Activated naive CD8-positive, alpha-beta T cell treated with anti-CD3 and anti-CD28 coated beads, Interleukin-2, amount 10 ng/mL, durations not matched to agents 7 days and 5 days (primary cell): ENCODE data around the gene PEX26. TPM values are rescaled to one million over a fixed set of nuclear protein-coding genes. Genes with fewer than 3 reads are reported as not detected.
"Not testable (repeated sequence)": the region's sequence is repeated elsewhere in the genome, so short reads cannot be mapped to it uniquely, and the experiment has no call there.

ENCODE experiments used
- ATAC-seq: fragments of 150-1000 bp; cut with Tn5 transposase; one replicate; pipeline ENCODE4 v1.10.0; 2021; ENCODE audit warnings: low read depth, moderate library complexity
- POLR2A ChIA-PET: fragments of 350-600 bp; sonication (Branson Sonifier 250); formaldehyde crosslinking; loops from one replicate; lab custom pipeline; 2021; ENCODE audit warnings: antibody characterized with exemption; lab: Charles Lee
- DNase-seq: peaks from one replicate; pipeline ENCODE4 v3.0.0; 2021
- H3K27ac Mint-ChIP-seq: one replicate; pipeline ENCODE4 v1.8.0; 2022; ENCODE audit warnings: mild to moderate bottlenecking, mixed read lengths
- H3K27me3 Mint-ChIP-seq: one replicate; pipeline ENCODE4 v1.8.0; 2022; ENCODE audit warnings: mild to moderate bottlenecking, moderate library complexity, mixed read lengths
- H3K36me3 Mint-ChIP-seq: one replicate; pipeline ENCODE4 v1.8.0; 2021; ENCODE audit warnings: mild to moderate bottlenecking, mixed read lengths
- H3K4me1 Mint-ChIP-seq: one replicate; pipeline ENCODE4 v1.8.0; 2021; ENCODE audit warnings: mixed read lengths
- H3K4me3 Mint-ChIP-seq: one replicate; pipeline ENCODE4 v1.8.0; 2022; ENCODE audit warnings: mild to moderate bottlenecking, moderate library complexity, mixed read lengths
- H3K9me3 Mint-ChIP-seq: one replicate; pipeline ENCODE4 v1.8.0; 2021; ENCODE audit warnings: mixed read lengths
- total RNA-seq, 2 experiments: library from RNA; stranded (reverse); gene quantifications; one replicate each; pipeline ENCODE4 v1.2.3, GENCODE V29; 2021

Gene PEX26
- 10 to 100 TPM; 36.0 to 37.2 TPM for total RNA-seq

- Mint-ChIP-seq H3K4me3 (peak within 1 kb of the TSS; percentile 98), H3K36me3 (peaks cover 29% of the 10 kb centered on the region), H3K27me3 (no peaks in the 10 kb centered on the region), H3K9me3 (no peaks in the 10 kb centered on the region), H3K4me1 (peaks cover 44% of the 10 kb centered on the region), H3K27ac (peak within 1 kb of the TSS; percentile 99)
- POLR2A ChIA-PET: interaction anchor here (0.5 to 4.1 kb wide), 18 partner anchors 10 to 439 kb away, joined by 3 to 70 read pairs (median 4); partner anchors contain the start of genes BCL2L13 and USP18
- ATAC-seq (peak; percentile 98), DNase-seq (peak; percentile 91)
Observed at GRCh38 chr22:18077639-18078328, at the start of gene PEX26. Gene PEX26 (plus strand): TSS chr22:18077990. CDS start chr22:18078377, 387 bp downstream.

DNA sequence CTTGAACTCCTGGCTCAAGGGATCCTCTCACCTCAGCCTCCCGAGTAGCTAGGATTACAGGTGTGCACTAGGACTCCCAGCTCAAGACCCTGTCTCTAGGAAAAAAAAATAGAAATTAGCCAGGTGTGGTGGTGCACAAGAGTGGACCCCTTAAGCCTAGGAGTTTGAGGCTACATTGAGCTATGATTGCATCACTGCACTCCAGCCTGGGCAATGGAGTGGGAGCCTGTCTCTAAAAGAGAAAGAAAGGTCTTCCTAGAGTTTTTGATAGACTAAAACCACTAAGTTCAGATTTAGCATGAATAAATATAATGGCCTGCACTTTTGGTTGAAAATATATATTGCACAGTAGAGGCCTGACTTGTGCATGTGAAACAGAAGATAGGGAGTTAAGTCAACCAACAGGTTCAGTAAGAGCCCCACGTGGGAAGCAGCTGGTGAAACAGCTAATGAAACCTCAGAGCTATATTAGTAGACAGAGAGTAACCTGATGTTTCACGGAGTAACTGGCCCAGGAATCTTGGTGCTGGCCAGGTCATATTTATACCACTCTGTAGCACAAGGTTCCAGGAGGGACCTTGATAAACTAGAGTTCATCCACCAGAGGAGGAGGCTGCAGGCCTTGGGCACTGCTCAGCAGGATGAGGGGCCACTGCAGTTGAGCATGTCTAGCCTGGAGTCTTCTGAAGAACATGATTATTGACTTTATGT lies 48.8 kb upstream of the PEX26 start:
- POLR2A ChIA-PET: no interaction called here
- DNase-seq (no peak), ATAC-seq (no peak)
- H3K27ac Mint-ChIP-seq: no peak overlapping the region
- H3K9me3 Mint-ChIP-seq: no peaks in the 10 kb centered on the region
- H3K4me1 Mint-ChIP-seq: peaks cover 11% of the 10 kb centered on the region
- H3K27me3 Mint-ChIP-seq: peaks cover 50% of the 10 kb centered on the region
- H3K4me3 Mint-ChIP-seq: no peak overlapping the region
- no peaks in the 10 kb centered on the region for H3K36me3 Mint-ChIP-seq

- Mint-ChIP-seq H3K9me3 (no peaks in the 10 kb centered on the region), H3K4me3 (no peak overlapping the region), H3K36me3 (no peaks in the 10 kb centered on the region), H3K27ac (no peak overlapping the region), H3K4me1 (peaks cover 8% of the 10 kb centered on the region), H3K27me3 (peaks cover 46% of the 10 kb centered on the region)
- POLR2A ChIA-PET: no interaction called here
- DNase-seq (no peak), ATAC-seq (no peak)
Observed at GRCh38 chr22:18029686-18030267, 48.0 kb upstream of the PEX26 start.

- ATAC-seq: no peak
- Mint-ChIP-seq H3K36me3 (no peaks in the 10 kb centered on the region), H3K4me1 (peaks cover 4% of the 10 kb centered on the region), H3K9me3 (no peaks in the 10 kb centered on the region), H3K27ac (no peak overlapping the region), H3K27me3 (peaks cover 29% of the 10 kb centered on the region), H3K4me3 (no peak overlapping the region)
- POLR2A ChIA-PET: no interaction called here
- DNase-seq: no peak
Observed at GRCh38 chr22:18031695-18032454, 45.9 kb upstream of the PEX26 start.

DNA sequence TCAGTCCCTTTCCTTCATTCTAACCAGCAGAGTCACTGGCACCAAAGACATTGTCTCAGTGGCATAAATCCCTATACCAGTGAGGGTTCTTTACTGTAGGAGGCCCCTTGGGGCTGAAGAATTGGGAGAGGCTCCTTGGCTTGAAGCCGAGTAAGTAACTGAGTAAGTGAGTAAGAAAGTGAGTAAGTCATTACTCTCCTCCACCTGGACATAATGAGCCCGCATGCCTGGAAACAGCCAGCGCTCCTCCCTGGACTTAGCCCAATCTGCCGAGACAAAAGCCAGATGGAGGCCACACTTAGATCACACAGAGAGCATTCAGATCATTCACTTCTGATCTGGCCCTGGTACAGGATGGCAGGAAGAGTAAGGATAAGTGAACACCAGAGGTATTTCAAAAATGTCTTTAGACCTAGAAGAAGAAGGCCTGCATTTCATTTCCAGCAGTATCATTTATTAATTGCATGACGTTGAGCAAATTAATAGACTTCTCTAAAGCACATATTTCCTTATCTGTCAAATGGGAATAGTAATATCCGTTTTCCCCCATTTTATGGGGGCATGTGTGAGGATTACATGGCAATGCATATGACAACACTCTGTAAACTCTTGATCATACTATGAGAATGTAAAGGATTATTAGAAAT lies 45.2 kb upstream of the PEX26 start:
- POLR2A ChIA-PET: no interaction called here
- Mint-ChIP-seq H3K9me3 (no peaks in the 10 kb centered on the region), H3K27me3 (peaks cover 22% of the 10 kb centered on the region), H3K27ac (no peak overlapping the region), H3K4me3 (no peak overlapping the region), H3K4me1 (peaks cover 4% of the 10 kb centered on the region), H3K36me3 (no peaks in the 10 kb centered on the region)
- DNase-seq (no peak), ATAC-seq (no peak)

GRCh38 chr22:18033204-18033998 lies 44.4 kb upstream of the PEX26 start:
- Mint-ChIP-seq H3K27me3 (peaks cover 16% of the 10 kb centered on the region), H3K36me3 (no peaks in the 10 kb centered on the region), H3K4me3 (no peak overlapping the region), H3K9me3 (no peaks in the 10 kb centered on the region), H3K27ac (no peak overlapping the region), H3K4me1 (peaks cover 4% of the 10 kb centered on the region)
- ATAC-seq (no peak), DNase-seq (no peak)
- POLR2A ChIA-PET: interaction anchor here (0.7 kb wide), 1 partner anchor 101 kb away, joined by 4 read pairs; no protein-coding TSS in a partner anchor

DNA sequence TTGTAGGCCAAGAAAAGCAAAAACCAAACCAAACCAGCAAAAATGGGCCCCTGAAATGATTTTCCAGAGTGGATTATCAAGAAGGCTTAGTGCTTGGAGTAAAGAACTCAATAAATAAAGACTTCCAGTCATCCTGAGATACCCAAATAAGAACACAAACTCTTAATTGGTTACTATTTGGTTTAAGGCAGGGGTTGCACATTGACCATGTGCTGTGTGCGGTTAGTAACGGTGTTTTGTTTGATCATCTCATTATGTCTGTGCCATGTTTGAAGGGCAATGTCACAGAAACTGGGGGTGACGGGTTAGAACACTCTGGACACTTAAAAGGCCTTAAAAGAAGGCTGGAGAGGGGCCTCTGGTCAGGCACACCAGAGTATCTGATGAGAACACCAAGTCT lies 43.7 kb upstream of the PEX26 start:
- Mint-ChIP-seq H3K36me3 (no peaks in the 10 kb centered on the region), H3K4me1 (peaks cover 4% of the 10 kb centered on the region), H3K9me3 (no peaks in the 10 kb centered on the region), H3K27me3 (peaks cover 15% of the 10 kb centered on the region), H3K27ac (no peak overlapping the region), H3K4me3 (no peak overlapping the region)
- POLR2A ChIA-PET: no interaction called here
- ATAC-seq (no peak), DNase-seq (no peak)

- H3K4me1 Mint-ChIP-seq: peaks cover 4% of the 10 kb centered on the region
- POLR2A ChIA-PET: no interaction called here
- ATAC-seq (no peak), DNase-seq (no peak)
- H3K27me3 Mint-ChIP-seq: peaks cover 10% of the 10 kb centered on the region
- H3K36me3 Mint-ChIP-seq: no peaks in the 10 kb centered on the region
- no peak overlapping the region for H3K4me3 Mint-ChIP-seq
- H3K9me3 Mint-ChIP-seq: no peaks in the 10 kb centered on the region
- H3K27ac Mint-ChIP-seq: no peak overlapping the region
Observed at GRCh38 chr22:18035751-18036150, 42.0 kb upstream of the PEX26 start.

DNA sequence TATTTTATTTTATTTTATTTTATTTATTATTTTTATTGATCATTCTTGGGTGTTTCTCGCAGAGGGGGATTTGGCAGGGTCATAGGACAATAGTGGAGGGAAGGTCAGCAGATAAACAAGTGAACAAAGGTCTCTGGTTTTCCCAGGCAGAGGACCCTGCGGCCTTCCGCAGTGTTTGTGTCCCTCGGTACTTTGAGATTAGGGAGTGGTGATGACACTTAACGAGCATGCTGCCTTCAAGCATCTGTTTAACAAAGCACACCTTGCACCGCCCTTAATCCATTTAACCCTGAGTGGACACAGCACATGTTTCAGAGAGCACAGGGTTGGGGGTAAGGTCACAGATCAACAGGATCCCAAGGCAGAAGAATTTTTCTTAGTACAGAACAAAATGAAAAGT lies 36.9 kb upstream of the PEX26 start:
- POLR2A ChIA-PET, H3K4me1 Mint-ChIP-seq, H3K27me3 Mint-ChIP-seq, DNase-seq, H3K9me3 Mint-ChIP-seq, H3K36me3 Mint-ChIP-seq, ATAC-seq, H3K27ac Mint-ChIP-seq, H3K4me3 Mint-ChIP-seq: not testable (repeated sequence)

DNA sequence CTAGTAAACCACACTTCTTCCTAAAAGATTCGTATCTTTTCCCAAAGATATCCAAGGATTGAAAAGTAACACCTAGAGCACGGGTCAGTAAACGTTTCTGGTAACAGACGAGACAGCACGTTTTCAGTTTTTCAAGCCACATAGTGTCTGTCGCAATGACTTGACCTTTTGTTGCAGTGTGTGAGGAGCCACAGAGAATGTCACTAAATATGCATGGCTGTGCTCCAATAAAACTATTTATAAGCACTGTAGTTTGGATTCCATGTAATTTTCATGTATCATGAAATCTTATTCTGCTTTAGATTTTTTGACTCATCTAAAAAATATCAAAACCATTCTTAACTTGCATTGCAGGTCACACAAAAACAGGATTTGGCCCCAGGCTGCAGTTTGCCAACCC lies 35.1 kb upstream of the PEX26 start:
- ATAC-seq (no peak), DNase-seq (no peak)
- POLR2A ChIA-PET: no interaction called here
- no peaks in the 10 kb centered on the region for H3K4me1 Mint-ChIP-seq
- no peaks in the 10 kb centered on the region for H3K9me3 Mint-ChIP-seq
- H3K36me3 Mint-ChIP-seq: no peaks in the 10 kb centered on the region
- H3K27me3 Mint-ChIP-seq: peaks cover 2% of the 10 kb centered on the region
- no peak overlapping the region for H3K27ac Mint-ChIP-seq
- no peak overlapping the region for H3K4me3 Mint-ChIP-seq

- Mint-ChIP-seq H3K36me3 (no peaks in the 10 kb centered on the region), H3K9me3 (no peaks in the 10 kb centered on the region), H3K27ac (no peak overlapping the region), H3K27me3 (peaks cover 9% of the 10 kb centered on the region), H3K4me1 (no peaks in the 10 kb centered on the region), H3K4me3 (no peak overlapping the region)
- ATAC-seq (no peak), DNase-seq (no peak)
- POLR2A ChIA-PET: no interaction called here
Observed at GRCh38 chr22:18044548-18045271, 33.1 kb upstream of the PEX26 start.

DNA sequence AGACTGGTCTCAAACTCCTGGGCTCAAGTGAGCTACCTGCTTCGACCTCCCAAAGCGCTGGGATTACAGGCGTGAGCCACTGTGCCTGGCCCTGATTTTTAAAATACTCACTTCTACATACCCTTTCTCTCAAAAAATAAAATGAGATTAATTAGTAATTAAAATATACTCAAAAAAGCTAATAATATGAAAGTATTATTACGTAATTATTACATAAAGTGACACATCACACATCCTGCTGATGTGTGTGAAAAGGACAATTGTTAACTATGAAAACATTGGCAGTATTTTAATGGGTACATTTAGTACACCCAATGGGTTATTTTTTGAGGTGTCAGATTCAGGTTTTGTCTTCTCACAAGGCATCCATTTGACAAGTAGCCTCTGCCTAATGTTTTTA lies 32.0 kb upstream of the PEX26 start:
- peaks cover 9% of the 10 kb centered on the region for H3K27me3 Mint-ChIP-seq
- ATAC-seq (no peak), DNase-seq (no peak)
- H3K9me3 Mint-ChIP-seq: no peaks in the 10 kb centered on the region
- no peaks in the 10 kb centered on the region for H3K4me1 Mint-ChIP-seq
- POLR2A ChIA-PET: no interaction called here
- H3K27ac Mint-ChIP-seq: no peak overlapping the region
- no peak overlapping the region for H3K4me3 Mint-ChIP-seq
- H3K36me3 Mint-ChIP-seq: no peaks in the 10 kb centered on the region
